ENCODE measurements around the gene CFAP91. TPM values are rescaled to one million over a fixed set of nuclear protein-coding genes. Genes with fewer than 3 reads are reported as not detected.

The CFAP91 gene
- total RNA-seq, 1 donor from 2014 or later, result 12.9 TPM

- no peak overlapping the region for H3K4me3 Mint-ChIP-seq
- no peak for TF ChIP-seq CTCF (IDR thresholded peaks at IDR 0.05)
- no peak overlapping the region for H3K27ac Mint-ChIP-seq
- CTCF ChIA-PET, result interaction anchor here (0.9 to 2.1 kb wide), 4 partner anchors 8 to 113 kb away, joined by 3 to 5 read pairs (median 4); partner anchors contain the start of gene CD80
- no peaks in the 10 kb centered on the region for H3K27me3 Mint-ChIP-seq
- no peaks in the 10 kb centered on the region for H3K9me3 Mint-ChIP-seq
- ATAC-seq (ENCODE audit: low read depth) (no peak), DNase-seq (no peak)
- peaks cover 82% of the 10 kb centered on the region for H3K36me3 Mint-ChIP-seq (ENCODE audit: low read depth)
- intact Hi-C loops (cut with micrococcal nuclease), result no loop called here
- POLR2A ChIA-PET, result interaction anchor here (0.8 to 1.6 kb wide), 6 partner anchors 9 to 175 kb away, joined by 3 to 9 read pairs (median 4); partner anchors contain the start of genes POPDC2 and TIMMDC1
- peaks cover 36% of the 10 kb centered on the region for H3K4me1 Mint-ChIP-seq
Measured at GRCh38 chr3:119672776-119673175, 30.0 kb upstream of the CFAP91 start.

GRCh38 chr3:119673875-119674274 lies 28.9 kb upstream of the CFAP91 start:
- intact Hi-C loops (cut with micrococcal nuclease), result no loop called here
- ChIA-PET POLR2A (interaction anchor here (0.5 to 1.5 kb wide), 2 partner anchors 10 to 211 kb away, joined by 3 to 7 read pairs; no protein-coding TSS in a partner anchor), CTCF (interaction anchor here (1.2 kb wide), 1 partner anchor 10 kb away, joined by 3 read pairs; no protein-coding TSS in a partner anchor)
- no peak for DNase-seq
- Mint-ChIP-seq H3K27me3 (no peaks in the 10 kb centered on the region), H3K36me3 (ENCODE audit: low read depth) (peaks cover 79% of the 10 kb centered on the region), H3K4me3 (no peak overlapping the region), H3K9me3 (no peaks in the 10 kb centered on the region), H3K27ac (no peak overlapping the region), H3K4me1 (peaks cover 37% of the 10 kb centered on the region)
- ATAC-seq (ENCODE audit: low read depth), result no peak
- no peak for TF ChIP-seq CTCF (IDR thresholded peaks at IDR 0.05)

GRCh38 chr3:119675188-119675874 lies 27.5 kb upstream of the CFAP91 start:
- Mint-ChIP-seq H3K36me3 (ENCODE audit: low read depth) (peaks cover 65% of the 10 kb centered on the region), H3K9me3 (no peaks in the 10 kb centered on the region), H3K4me3 (peak overlapping the region; percentile 96), H3K27ac (peak overlapping the region; percentile 94), H3K27me3 (no peaks in the 10 kb centered on the region), H3K4me1 (peaks cover 28% of the 10 kb centered on the region)
- ChIA-PET CTCF (interaction anchor here (2.0 kb wide), 1 partner anchor 75 kb away, joined by 8 read pairs; no protein-coding TSS in a partner anchor), POLR2A (interaction anchor here (0.6 to 2.8 kb wide), 13 partner anchors 11 to 211 kb away, joined by 3 to 28 read pairs (median 9); partner anchors contain the start of genes CD80, TIMMDC1 and TMEM39A)
- no peak for DNase-seq
- ATAC-seq (ENCODE audit: low read depth), result no peak
- intact Hi-C loops (cut with micrococcal nuclease), result loop anchor here (5.0 kb wide), 1 partner anchor 1067 kb away; the partner anchor contains the start of genes GTF2E1 and RABL3
- no peak for TF ChIP-seq CTCF (IDR thresholded peaks at IDR 0.05)

GRCh38 chr3:119676020-119676419 lies 26.8 kb upstream of the CFAP91 start:
- intact Hi-C loops (cut with micrococcal nuclease), result loop anchor here (5.0 kb wide), 1 partner anchor 1066 kb away; the partner anchor contains the start of genes GTF2E1 and RABL3
- no peak for DNase-seq
- POLR2A ChIA-PET, result interaction anchor here (0.5 to 2.8 kb wide), 20 partner anchors 11 to 213 kb away, joined by 3 to 28 read pairs (median 8); partner anchors contain the start of genes ADPRH, CD80, POGLUT1 and TIMMDC1
- Mint-ChIP-seq H3K4me3 (peak overlapping the region; percentile 96), H3K36me3 (ENCODE audit: low read depth) (peaks cover 59% of the 10 kb centered on the region), H3K9me3 (no peaks in the 10 kb centered on the region), H3K27me3 (no peaks in the 10 kb centered on the region), H3K27ac (peak overlapping the region; percentile 94), H3K4me1 (peaks cover 28% of the 10 kb centered on the region)
- ATAC-seq (ENCODE audit: low read depth), result no peak
- no peak for TF ChIP-seq CTCF (IDR thresholded peaks at IDR 0.05)
- CTCF ChIA-PET, result interaction anchor here (1.4 to 2.0 kb wide), 3 partner anchors 48 to 151 kb away, joined by 3 to 8 read pairs (median 5); no protein-coding TSS in a partner anchor
